Cardiac muscle cell (in vitro differentiated cells and primary cell): ENCODE data around the gene SPTLC2. TPM values are rescaled to one million over a fixed set of nuclear protein-coding genes. Genes with fewer than 3 reads are reported as not detected.

Experiments
- DNase-seq, 2 donors: peaks; one replicate each; pipeline versions ENCODE4 v3.0.0 to v3.0.0-alpha.2; 2010 to 2017; ENCODE audit warnings: low read depth in 1 of 2, low spot score in 1 of 2
- H3K27ac ChIP-seq: fragments of 200-600 bp; sonication (generic); 2 replicates; pipeline ENCODE4 v1.5.1; 2016
- H3K27me3 ChIP-seq: fragments of 200-600 bp; sonication (generic); 2 replicates; pipeline ENCODE4 v1.6.0; 2016; ENCODE audit warnings: control low read depth
- H3K36me3 ChIP-seq: fragments of 200-600 bp; sonication (generic); 2 replicates; pipeline ENCODE4 v1.5.1; 2016; ENCODE audit warnings: control low read depth
- H3K4me1 ChIP-seq: fragments of 200-600 bp; sonication (generic); 2 replicates; pipeline ENCODE4 v1.8.1; 2017; ENCODE audit warnings: low read depth, mild to moderate bottlenecking, mixed run types
- H3K4me3 ChIP-seq: fragments of 200-600 bp; sonication (generic); 2 replicates; pipeline ENCODE4 v1.5.1; 2016; ENCODE audit warnings: mild to moderate bottlenecking
- H3K9me3 ChIP-seq: fragments of 200-600 bp; sonication (generic); 2 replicates; pipeline ENCODE4 v1.5.1; 2017; ENCODE audit warnings: low read depth, mild to moderate bottlenecking, control low read depth
- polyA plus RNA-seq: library from polyadenylated mRNA; unstranded; fragments of >200 nt; fragmentation: Nextera tagmentation; extraction: Ambion mirVana; gene quantifications from 2 replicates; pipeline ENCODE4 v1.2.1, GENCODE V29; 2016
- total RNA-seq: library from RNA; depleted of rRNA; stranded (reverse); fragments of >200 nt; gene quantifications from 2 replicates; pipeline ENCODE4 v1.2.3, GENCODE V29; 2016
- TF ChIP-seq, protein P1 (sequence below): IDR thresholded peaks from 2 replicates; pipeline ENCODE4 v1.5.1; 2012; ENCODE audit warnings: low read depth, mild to moderate bottlenecking, low read length

Gene SPTLC2
- total and polyA plus RNA-seq, 2 experiments from 2014 or later = 13.9 to 14.4 TPM

DNA sequence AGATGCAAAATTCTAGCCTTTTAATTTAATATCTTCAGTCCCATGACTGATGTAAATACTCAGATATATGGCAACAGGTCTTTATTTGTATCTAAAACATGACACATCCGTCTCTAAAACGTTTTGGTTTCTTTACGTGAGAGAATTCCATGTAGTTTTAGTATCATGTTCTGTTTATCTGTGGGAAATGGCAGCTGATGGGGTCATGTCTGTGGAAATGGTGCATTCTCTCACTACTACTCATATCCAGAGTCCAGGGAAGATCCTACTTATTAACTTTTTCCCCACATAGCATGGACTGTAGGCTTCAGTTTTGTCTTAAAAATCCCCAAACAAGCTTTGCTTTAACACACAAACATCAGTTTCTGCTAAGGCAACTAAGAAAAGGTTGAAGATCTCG is 53.8 kb downstream of the SPTLC2 start:
- no peak overlapping the region for H3K4me3 ChIP-seq
- TF ChIP-seq, protein P1, sequence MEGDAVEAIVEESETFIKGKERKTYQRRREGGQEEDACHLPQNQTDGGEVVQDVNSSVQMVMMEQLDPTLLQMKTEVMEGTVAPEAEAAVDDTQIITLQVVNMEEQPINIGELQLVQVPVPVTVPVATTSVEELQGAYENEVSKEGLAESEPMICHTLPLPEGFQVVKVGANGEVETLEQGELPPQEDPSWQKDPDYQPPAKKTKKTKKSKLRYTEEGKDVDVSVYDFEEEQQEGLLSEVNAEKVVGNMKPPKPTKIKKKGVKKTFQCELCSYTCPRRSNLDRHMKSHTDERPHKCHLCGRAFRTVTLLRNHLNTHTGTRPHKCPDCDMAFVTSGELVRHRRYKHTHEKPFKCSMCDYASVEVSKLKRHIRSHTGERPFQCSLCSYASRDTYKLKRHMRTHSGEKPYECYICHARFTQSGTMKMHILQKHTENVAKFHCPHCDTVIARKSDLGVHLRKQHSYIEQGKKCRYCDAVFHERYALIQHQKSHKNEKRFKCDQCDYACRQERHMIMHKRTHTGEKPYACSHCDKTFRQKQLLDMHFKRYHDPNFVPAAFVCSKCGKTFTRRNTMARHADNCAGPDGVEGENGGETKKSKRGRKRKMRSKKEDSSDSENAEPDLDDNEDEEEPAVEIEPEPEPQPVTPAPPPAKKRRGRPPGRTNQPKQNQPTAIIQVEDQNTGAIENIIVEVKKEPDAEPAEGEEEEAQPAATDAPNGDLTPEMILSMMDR = no peak
- H3K27ac ChIP-seq = no peak overlapping the region
- DNase-seq = peak in 1 of 2 donors; percentile 46
- H3K4me1 ChIP-seq = no peaks in the 10 kb centered on the region
- H3K27me3 ChIP-seq = no peaks in the 10 kb centered on the region
- no peaks in the 10 kb centered on the region for H3K9me3 ChIP-seq
- H3K36me3 ChIP-seq = peaks cover 7% of the 10 kb centered on the region

DNA sequence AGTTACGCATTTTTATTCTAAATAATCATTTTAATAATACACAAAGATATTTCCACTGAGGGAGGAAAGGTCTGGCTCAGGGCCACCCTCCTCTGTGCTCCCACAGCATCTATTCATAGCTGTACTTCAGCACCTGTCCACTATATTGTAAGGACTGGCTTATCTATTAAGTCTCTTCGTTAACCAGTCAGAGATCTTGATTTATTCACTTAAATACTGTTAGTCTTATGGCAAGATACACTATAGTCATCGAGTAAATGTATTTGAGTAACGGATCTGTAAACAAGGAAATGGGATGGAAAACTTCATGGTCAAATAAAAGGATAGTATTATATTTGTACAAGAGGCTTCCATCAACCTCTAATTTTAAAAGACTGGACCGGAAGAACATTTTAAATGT is 54.6 kb downstream of the SPTLC2 start:
- H3K36me3 ChIP-seq = peaks cover 11% of the 10 kb centered on the region
- DNase-seq = no peak
- no peaks in the 10 kb centered on the region for H3K27me3 ChIP-seq
- no peak overlapping the region for H3K27ac ChIP-seq
- no peak overlapping the region for H3K4me3 ChIP-seq
- H3K4me1 ChIP-seq = no peaks in the 10 kb centered on the region
- TF ChIP-seq, protein P1 = no peak
- no peaks in the 10 kb centered on the region for H3K9me3 ChIP-seq

DNA sequence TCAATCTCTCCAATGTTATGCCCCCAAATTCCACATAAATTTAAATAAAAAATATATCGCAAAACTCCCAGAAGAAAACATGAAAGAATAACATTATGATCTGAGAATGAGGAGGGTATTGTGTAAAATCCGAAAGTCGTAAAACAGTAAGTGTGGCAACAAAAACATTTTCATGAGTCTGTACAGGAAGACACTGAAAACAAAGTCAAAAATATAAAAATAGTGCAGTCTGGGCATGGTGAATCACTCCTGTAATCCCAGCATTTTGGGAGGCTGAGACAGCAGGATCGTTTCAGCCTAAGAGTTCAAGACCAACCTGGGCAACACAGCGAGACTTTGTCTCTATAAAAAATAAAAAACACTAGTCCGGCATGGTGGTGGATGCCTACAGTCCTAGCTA is 57.1 kb downstream of the SPTLC2 start:
- no peaks in the 10 kb centered on the region for H3K4me1 ChIP-seq
- H3K27ac ChIP-seq = no peak overlapping the region
- no peaks in the 10 kb centered on the region for H3K27me3 ChIP-seq
- TF ChIP-seq, protein P1 = no peak
- peaks cover 15% of the 10 kb centered on the region for H3K36me3 ChIP-seq
- no peaks in the 10 kb centered on the region for H3K9me3 ChIP-seq
- DNase-seq = no peak
- no peak overlapping the region for H3K4me3 ChIP-seq

DNA sequence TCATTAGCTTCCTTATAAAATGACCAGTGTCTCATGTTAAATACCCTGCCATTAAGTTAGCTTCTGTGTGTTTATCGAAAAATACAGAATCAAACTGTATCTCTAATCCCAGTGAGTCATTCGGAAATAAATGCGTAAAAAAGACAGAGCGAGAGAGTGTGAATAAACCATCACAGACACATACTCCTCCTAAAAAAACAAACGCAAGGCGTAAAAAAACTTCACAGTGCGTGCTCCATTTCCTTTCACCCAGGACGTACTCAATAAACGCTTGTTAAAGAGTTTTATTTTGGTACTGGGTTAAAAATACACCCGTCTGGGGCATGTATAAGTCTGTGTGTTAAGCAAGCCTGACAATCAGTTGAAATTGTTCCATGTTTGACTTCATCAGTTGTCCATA is 59.0 kb downstream of the SPTLC2 start:
- H3K27ac ChIP-seq = no peak overlapping the region
- H3K4me1 ChIP-seq = no peaks in the 10 kb centered on the region
- H3K27me3 ChIP-seq = no peaks in the 10 kb centered on the region
- H3K9me3 ChIP-seq = no peaks in the 10 kb centered on the region
- TF ChIP-seq, protein P1 = no peak
- DNase-seq = no peak
- H3K4me3 ChIP-seq = no peak overlapping the region
- peaks cover 20% of the 10 kb centered on the region for H3K36me3 ChIP-seq

DNA sequence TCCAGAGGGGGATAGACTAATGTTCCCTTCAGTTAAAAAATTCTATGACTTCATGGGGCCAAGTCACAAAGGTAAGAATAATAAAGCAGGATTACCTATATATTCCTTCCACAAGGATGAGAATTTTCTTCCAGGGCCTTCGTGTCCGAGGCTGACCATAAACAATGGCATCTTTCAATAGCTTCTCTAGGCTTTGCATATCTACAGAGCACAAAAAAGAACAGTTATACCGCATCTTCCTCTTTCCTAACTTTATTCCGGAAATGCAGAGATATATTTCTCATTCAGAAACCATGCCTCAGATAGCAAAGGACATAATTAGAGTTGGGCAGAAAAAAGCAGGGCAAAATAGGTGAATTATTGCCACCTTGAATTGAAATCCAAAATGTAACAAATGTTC is 59.5 kb downstream of the SPTLC2 start:
- TF ChIP-seq, protein P1 = no peak
- no peak for DNase-seq
- Histone ChIP-seq H3K36me3 (peaks cover 17% of the 10 kb centered on the region), H3K4me3 (no peak overlapping the region), H3K27ac (no peak overlapping the region), H3K4me1 (no peaks in the 10 kb centered on the region), H3K9me3 (no peaks in the 10 kb centered on the region), H3K27me3 (no peaks in the 10 kb centered on the region)
